ENCODE data around the gene HMX3.

Gene HMX3

DNA sequence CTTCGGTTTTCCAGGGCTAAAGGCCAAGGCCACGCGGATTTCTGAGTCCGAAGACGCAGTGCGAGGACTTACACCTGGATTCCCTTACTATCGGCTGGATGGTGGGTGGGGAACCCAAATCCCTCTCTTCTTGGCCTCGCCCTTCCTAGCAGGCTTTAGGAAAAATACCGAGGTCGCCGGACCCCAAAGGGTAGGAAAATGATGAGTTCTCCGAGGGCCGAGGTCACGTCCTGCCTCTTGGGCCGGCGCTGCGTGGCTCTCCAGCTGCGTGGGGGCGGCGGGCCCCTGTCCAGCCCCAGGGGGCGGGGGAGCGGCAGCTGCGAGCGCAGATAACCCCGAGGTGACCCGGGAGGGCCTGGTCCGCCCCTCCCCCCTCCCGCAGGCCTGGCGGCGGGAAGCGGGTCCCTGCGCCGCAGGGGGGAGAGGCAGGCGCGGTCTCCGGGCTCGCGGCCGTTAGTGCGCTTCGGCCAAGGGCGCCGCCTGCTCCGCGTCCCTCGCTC, 805 bp upstream of the HMX3 start:
- DNase-seq = no peak

DNA sequence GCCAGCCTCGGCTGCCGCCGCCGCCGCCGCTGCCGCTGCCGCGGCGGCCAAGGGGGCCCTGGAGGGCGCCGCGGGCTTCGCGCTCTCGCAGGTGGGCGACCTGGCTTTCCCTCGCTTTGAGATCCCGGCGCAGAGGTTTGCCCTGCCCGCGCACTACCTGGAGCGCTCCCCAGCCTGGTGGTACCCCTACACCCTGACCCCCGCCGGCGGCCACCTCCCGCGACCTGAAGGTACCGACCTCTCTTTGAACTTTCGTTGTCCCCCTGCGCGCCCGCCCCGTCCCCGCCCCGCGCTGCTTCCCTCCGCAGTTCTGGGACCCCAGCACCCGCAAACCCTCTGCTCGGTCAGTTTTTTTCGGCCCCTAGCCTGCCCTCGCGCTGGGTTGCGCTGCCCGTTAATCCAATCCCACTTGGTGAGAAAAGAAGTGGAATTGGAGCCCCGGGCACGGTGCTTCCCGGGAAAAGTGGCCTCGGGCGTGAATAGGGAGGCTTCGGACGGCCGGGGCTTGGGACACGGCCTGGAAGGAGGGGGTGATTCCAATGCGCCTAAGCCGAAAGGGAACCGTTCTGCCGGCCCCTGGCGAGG, 543 bp downstream of the HMX3 start:
- DNase-seq = no peak

DNA sequence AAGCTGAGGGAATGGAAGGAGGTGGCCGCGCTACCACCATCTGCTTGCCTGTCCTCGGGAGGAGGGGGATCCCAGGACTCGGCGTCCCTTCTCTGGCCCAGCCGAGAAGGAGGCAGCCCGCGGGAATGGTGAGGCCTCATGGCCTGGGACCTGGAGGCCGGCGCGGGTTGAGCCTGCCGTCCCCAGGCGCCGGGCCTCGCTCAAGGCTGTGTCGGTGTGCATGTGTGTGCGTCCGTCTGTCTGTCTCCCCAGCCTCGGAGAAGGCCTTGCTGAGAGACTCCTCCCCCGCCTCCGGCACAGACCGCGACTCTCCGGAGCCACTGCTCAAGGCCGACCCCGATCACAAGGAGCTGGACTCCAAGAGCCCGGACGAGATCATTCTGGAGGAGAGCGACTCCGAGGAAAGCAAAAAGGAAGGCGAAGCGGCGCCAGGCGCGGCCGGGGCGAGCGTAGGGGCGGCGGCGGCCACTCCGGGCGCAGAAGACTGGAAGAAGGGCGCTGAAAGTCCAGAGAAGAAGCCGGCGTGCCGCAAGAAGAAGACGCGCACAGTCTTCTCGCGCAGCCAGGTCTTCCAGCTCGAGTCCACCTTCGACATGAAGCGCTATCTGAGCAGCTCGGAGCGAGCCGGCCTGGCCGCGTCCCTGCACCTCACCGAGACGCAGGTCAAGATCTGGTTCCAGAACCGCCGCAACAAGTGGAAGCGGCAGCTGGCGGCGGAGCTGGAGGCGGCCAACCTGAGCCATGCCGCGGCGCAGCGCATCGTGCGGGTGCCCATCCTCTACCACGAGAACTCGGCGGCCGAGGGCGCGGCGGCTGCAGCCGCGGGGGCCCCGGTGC, 1.3 kb downstream of the HMX3 start:
- DNase-seq = no peak

DNA sequence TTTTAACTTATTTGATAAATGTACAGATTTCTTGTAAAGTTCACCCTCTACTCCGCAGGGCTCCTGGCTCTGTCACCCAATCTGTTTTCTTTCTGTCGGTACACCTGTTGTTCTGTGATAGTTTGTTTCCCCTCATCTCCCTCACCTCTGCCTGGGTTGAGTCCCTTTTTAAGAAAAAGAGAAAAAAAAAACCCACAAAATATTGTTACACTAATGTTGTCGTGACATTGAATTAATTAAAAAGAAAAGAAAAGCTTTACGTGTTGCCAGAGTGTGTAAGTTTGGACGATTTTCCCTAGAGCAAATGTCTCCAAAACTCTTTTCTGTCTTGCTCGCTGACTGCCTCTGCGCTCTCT, 3.4 kb downstream of the HMX3 start:
- DNase-seq = no peak

DNA sequence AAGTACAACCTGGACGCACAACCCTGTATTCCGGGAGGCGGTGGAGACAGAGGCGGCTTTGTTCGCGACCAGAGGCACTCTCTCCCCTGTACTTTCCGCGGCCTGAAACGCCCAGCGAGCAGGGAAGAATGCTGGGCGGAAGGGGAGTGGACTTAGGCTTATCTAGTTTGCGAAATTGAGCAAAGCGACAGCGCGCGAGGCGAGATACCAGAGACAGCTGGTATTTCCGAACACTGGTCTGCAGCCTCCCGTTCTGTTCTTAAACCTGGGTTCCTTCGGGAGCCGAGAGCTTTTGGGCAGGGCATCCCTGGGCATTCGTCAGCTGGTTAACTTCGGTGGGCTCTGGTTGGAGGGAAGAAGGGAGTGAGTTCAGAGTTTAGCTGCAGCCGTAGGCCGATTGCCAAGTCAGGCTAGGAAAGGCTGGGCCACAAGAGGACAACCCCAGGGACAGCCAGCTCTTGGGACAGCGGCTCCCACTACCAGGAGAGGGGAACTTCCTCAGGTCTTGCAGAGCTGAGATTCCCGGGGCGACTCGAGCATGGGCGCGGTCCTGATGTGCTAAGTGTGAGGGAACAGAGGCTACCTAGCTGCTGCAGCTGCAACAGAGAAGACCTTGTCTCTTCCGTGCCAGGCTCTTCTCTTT, 3.9 kb downstream of the HMX3 start:
- no peak for DNase-seq

DNA sequence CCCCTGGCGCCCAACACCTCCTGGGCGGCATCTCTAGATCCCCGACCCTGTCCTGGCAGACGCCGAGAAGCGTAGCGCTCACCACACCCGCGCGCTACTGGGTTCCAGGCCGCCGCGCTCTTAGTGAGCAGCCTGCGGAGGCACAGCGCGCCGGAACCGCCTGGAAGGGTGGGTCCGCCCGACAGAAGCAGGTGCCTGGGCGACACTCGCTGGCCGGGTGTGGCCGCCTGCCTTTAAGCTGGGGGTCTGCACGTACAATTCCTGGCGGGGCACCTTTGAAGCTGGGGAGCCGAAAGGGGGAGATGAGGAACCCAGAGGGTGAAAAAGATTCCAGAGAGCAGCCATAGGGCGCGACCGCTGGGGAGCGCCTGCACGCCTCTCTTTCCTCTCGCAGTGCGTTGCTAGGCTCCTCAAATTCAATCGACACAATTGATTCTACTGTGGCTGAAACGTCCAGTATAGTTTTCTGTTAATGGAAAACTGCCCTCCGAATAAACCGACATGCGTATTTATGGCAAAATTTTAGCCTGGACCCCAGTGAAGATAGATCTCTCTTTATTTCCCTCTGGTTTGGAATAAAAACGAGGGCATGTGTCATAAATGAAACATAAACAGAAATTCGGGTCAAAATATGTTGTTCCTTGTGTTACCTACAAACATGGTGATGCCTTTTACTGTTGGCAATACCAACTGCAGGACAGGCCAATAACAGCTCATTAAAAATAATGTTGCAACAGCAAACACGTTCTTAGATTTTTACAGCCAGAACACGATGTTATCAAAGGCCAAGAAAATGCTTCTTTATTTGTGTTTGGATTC, 4.6 kb downstream of the HMX3 start:
- DNase-seq = no peak

DNA sequence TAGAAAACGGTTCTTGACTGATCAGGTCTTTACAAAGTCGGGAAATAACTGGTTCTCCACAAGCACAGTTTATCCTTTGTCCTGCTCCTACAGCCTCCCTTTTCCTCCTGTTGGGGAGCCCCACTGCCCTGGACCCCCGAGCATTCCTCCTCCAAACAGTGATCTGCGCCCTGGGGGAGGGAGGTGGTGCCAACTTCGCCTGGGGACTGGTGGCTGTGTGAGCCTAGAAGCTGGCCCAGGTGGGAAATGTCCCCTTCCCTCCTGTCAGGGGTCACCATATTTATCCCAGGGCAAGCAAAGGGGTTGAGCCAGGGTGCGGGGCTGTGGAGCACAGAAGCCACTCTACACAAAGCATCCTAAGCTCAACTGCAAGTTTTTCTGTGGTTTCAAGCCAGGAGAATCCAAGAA, 5.2 kb downstream of the HMX3 start:
- DNase-seq = no peak

DNA sequence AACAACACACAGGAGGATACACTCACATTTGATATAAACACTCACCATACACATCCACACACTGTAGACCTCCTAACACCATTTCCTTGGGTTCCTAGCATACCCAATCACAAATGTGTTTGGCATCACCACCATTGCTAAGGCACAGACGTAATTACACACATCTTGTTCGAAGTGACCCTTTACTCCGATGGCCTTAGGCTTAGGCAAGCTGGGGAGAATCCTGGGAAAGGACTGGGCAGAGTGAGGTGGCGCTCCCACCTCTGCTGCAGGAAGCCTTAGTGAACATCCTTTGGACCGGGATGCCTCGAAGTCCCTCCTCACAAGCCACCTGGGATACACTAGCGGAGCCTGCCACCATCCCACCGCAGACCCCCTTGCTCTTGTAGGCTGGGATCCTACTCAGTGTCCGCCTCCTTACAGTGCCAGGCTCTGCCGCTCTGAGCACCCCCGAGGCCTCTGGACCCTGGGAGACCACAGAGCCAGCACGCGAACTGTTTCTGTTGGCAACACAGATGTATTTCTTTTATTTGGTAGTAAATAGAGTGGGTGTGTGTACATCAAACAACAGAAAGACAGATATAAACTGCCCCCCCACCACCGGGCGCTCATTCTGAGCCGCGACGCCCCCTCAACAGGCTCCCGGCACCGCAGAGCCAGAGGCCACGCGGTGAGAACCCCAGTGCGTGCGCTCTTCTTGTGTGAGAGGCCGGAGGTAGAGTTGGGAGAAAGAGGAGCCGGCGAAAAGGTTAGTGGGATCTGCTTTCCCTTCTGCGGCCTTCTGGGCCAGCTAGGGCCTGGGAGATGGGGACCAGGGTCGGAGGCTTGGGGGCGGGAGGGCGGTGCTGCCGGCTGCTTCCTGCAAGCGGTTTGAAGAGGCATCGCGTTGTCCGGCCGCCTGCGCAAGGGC, 6.3 kb downstream of the HMX3 start:
- no peak for DNase-seq

DNA sequence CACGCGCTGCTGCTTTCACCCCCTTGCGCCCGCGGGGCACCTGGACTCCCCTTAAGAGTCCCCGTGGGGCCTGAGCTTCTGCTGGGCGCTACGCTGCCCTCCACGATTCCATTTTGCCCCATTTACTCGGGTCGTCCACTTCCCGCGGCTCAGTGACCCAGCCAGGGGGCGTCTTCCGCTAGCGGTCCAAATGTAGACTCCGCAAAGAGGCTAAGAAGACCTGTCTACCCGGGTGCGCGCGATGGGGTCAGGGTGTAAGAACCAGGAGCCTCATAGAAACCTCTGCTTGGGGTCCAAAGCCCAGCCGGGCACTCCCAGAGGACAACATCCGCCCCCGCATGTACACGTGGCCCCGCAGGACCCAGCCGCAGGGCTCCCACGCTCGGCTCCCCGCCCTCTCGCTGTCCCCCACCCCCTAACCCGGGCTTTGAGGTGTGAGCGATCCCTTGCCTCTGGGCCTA, 7.0 kb downstream of the HMX3 start:
- DNase-seq = no peak

DNA sequence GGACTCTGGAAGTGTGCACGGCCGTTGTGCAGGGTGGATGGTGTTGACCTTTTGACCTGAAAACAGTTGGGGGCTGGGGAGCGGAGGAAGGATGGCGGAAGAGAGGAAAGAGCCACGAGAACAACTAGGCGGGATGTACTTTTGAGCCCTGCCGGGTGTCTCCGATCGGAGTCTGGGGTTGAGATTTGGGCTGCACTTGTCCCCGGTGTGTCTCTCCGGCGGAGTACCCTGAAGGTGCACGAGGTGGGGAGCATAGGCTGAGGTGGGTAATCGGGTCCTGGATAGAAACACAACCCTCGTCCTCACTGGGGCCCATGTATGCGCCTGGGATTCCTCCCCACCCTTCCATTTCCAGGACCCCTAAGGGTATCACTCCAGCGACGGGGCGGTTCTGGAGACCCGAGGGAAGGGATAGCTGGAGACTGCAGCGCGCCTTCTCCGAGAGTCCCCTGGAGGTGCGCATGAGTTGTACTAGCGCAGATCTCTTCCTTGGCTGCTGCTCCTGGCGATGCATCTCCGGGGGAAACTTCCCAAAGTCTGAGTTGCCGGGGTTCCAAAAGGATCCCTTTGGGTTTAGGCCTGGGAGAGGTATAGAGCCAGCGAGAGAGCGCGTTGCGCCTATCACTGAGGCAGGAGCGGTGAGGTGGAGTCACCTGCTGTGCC, 7.5 kb downstream of the HMX3 start:
- DNase-seq = no peak

DNA sequence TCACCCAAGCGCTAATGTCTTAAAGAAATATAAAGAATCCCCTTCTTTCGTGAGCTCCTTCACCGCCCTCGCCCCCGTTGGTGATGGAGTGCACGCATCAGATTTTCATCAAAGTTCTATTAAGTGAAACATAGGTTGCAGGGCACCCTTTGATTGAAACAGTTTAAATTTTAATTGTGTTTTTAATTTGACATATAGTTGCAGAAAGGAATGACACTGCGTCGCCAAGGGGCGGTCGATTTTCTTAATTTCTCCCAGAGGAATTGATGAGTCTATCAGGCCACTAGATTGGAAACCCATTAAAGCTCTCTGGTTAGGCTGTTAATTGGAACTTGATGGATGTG, 8.0 kb downstream of the HMX3 start:
- no peak for DNase-seq

DNA sequence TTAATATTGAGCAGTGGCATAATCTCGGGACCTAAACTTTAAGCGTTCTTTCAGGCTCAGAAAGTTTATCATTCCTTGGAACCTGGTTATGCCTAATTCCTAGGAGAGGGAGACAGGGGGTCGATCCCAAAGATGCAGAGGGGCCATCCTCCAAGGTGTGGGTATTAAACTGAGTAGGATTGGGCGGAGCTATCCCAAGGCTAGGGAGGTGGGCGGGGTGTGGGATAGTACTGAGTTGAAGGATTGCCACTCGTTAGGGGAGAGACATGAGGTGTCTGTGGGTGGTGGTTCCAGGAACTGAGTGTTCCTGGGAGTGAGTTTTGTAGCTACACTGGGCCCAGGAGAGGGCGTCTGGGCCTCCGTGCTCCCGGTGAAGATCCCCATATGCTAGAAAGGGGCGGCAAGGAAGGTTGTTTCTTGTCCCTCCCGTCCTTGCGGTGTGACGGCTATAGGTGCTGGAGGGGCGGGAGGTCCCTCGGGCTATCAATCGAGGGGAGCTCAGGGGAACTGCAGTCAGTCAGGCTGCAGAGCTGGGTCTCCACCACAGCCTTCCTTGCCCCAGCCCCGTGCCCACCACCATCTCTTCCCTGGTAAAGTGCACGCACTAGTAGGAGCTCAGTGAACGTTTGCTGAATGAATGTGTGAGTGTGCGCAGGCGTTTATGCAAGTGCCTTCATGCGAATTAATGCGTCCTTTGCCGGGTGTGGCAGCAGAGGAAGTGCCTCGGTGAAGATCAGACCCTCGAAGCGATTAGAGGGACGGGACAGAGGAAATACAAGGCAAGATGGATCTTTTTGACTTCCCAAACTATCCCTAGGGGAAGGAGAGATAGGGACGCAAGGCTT, 9.1 kb downstream of the HMX3 start:
- DNase-seq = no peak

DNA sequence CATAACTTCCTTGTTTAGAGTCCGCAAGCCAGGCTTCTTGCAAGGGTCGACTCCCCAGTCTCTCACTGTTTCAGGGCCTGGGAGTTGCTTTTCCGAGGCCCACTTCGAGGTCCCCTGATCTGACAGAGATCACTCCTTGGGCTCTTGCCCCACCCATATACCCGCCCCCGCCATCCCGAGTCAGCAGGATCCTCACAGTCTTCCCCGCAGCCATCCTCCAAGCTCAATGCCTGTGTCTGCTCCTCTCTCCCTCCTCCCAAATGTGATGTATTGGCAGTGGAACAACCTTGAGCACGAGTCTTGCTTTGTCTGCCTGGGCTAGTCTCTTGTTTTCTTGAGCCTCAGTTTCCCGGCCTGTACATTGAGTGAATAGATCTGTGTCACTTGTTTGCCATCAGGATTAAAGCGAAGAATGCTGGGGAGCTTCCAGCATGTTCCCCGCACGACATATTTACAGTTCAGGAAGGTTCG, 9.8 kb downstream of the HMX3 start:
- DNase-seq = no peak

DNA sequence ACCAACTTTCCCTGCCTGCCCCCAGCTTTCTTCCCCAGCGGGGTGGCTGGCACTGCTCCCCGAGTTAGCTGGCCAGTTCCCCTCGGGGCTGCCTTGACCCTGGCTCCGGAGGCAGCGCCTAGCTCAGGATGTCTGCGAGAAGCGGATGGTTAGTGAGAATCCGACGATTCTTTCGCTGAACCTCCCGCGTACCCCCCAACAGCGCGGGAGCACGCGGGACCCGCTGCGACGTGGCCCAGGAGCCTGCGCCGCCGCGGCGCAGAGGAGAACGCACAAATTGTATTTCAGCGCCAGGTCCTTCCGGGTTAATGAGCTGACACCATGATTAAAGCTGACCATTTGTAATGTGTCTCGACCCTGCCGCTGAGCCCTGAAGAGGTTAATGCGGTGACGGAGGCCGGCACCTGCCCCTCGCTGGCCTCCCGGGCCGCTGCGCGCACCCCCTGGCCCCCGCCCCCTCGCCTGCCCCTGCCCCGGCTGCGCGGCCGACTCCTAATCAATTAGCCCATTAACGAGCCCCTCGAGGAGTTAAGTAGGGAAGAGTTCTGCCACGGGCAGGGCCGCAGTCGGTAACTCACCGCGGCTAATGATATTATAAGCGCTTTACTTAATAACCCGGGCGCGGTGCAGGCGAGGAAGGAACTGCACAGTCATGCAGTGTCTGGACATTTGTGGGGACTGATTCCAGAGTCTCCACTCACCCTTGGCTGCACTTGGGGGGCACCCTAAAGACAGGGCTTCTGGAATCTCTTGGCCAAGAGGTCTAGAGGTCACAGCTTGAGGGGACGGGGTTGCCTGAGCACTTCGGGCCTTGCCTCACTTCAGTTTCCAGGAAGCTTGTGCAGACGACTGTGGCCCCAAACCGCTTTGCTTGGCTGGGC, 10.5 kb downstream of the HMX3 start:
- no peak for DNase-seq

DNA sequence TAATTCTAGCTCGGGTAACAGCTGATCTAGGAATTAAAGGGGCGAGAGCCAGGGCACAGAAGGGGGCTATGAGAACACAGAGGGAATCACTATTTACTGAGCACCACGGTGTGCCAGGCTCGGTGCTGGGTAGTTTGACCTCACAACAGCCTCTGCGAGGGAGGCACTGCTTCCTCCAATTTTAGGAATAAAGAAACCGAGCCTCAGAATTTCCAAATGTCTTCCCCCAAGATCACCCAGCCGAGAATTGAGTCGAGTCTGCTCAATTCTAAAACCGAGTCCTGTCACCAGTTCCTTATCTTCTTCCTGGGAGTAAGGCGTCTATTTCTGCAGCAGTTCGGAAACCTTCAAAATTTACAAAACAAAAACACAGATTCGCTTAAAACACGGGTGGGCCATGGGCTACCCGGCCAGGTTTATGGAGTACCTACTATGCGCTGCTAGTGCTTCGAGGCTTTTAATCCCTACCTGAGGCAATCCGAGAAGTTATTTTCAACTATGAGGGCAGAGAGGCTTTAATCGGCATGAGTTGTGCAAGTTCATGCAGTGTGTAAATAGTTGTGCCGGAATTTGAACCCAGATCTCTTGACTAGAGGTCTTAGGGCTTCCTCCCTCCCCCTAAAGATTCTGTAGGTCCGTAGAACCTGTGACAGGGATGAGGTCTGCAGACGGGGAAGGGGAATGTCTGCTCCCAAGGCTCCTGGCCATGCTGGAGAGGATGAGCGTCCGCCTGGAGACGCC, 11.3 kb downstream of the HMX3 start:
- no peak for DNase-seq

DNA sequence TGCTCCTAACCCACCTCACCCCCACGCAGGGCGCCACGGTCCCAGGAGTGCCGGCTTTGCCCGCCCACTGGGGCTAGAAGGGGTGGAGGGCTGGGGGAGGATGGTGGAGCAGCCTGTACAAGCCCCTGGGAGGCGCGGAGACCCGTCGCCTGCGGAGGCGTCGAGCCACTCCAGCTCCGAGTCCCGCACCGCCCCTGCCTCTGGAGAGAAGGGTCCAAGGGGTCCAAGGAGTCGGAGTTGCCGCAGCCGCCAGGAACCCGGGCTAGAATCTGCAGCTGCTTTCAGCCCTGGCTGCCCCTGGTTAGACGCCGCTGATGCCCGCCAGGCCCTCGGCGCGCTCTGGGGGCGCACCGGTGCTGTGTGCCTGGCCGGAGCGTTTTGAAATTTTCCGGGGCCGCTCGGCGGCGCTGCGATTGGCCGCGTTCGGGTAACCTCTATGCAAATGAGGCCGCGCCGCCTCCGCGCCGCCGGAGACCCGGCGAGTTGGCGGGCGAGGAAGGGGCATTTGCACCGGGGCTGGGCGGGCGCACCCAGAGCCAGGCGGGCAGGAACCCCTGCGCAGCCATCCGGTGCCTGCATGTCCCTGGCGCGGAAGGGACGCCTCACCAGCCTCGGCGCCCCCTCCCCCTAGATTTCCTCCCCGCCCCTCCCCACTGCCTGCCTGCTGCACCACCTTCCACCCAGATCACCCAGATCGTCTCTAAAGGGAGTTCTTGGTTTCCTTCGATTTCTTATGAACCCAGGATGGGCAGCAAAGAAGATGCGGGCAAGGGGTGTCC, 12.1 kb downstream of the HMX3 start, which contains the start of gene HMX2:
TSS of gene HMX2 (plus strand) at position 502 of the 779 bp plus-strand sequence. CDS start at position 745, 243 bp downstream.
- DNase-seq = no peak

DNA sequence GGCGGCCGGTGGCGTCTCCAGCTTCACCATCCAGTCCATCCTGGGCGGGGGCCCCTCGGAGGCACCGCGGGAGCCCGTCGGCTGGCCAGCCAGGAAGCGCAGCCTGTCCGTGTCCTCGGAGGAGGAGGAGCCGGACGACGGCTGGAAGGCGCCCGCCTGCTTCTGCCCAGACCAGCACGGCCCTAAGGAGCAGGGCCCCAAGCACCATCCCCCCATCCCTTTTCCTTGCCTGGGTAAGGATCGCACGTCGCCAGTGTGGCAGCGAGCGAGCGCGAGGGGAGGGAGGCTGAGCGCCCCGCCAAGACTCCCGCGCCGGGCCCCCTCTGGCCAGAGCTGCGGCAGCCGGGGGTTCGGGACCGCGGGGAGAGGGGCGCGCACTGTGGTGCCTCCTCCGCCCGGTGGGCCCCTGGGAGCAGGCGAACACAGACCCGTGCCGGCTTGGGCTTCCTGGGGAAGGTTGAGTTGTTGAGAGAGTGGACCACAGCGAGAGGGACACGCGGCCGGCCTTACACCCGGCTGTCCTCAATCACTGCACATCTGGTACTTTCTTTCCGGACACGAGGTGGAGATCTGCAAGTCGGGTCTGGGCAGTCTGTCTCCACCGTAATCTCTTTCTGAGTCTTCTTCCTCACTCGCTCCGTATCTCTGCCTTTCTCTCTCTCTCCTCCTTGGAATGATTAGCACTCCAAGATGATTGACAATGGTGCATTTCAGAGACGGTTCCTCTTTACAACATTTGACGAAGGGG, 12.8 kb downstream of the HMX3 start:
- DNase-seq = no peak

Measured in activated CD4-positive, alpha-beta T cell treated with anti-CD3 and anti-CD28 coated beads for 1 hour (primary cell).